MM.1S (cell line): Measurements from ENCODE around the gene SCRN2.

Experiments used
- DNase-seq: peaks from one replicate; pipeline ENCODE4 v3.0.0-alpha.2; 2015
- H2AFZ ChIP-seq: fragments of 300-600 bp; sonication (generic); 2 replicates; pipeline ENCODE4 v1.6.0; 2016; ENCODE audit warnings: antibody characterized with exemption, low read length
- H3F3A ChIP-seq: fragments of 300-600 bp; sonication (generic); 2 replicates; pipeline ENCODE4 v1.6.1; 2016; ENCODE audit warnings: mild to moderate bottlenecking, antibody characterized with exemption, low read length, moderate library complexity, mixed read lengths; ENCODE audit not compliant: insufficient read depth
- H3K27ac ChIP-seq: fragments of 300-600 bp; sonication (generic); 2 replicates; pipeline ENCODE4 v1.5.1; 2016; ENCODE audit warnings: mild to moderate bottlenecking, low read length
- H3K27me3 ChIP-seq: fragments of 300-600 bp; sonication (generic); replicated peaks from 2 replicates; pipeline ENCODE4 v1.6.0; 2016; ENCODE audit warnings: low read length; ENCODE audit not compliant: insufficient read depth
- H3K36me3 ChIP-seq: fragments of 300-600 bp; sonication (generic); replicated peaks from 2 replicates; pipeline ENCODE4 v1.6.1; 2016; ENCODE audit warnings: mild to moderate bottlenecking, low read length, mixed read lengths; ENCODE audit not compliant: insufficient read depth
- H3K4me1 ChIP-seq: fragments of 300-600 bp; sonication (generic); 2 replicates; pipeline ENCODE4 v1.6.1; 2016; ENCODE audit warnings: low read length, mixed read lengths
- H3K4me2 ChIP-seq: fragments of 300-600 bp; sonication (generic); 2 replicates; pipeline ENCODE4 v1.6.0; 2016; ENCODE audit warnings: low read depth, low read length
- H3K4me3 ChIP-seq: fragments of 300-600 bp; sonication (generic); 2 replicates; pipeline ENCODE4 v1.5.1; 2016; ENCODE audit warnings: low read length, mixed read lengths
- H3K79me2 ChIP-seq: fragments of 300-600 bp; sonication (generic); 2 replicates; pipeline ENCODE4 v1.6.1; 2016; ENCODE audit warnings: mixed run types, low read length, mixed read lengths
- H3K9ac ChIP-seq: fragments of 300-600 bp; sonication (generic); 2 replicates; pipeline ENCODE4 v1.6.1; 2016; ENCODE audit warnings: low read length, mixed read lengths
- H3K9me2 ChIP-seq: fragments of 300-600 bp; sonication (generic); replicated peaks from 2 replicates; pipeline ENCODE4 v1.6.1; 2016; ENCODE audit warnings: mild to moderate bottlenecking, low read length, mixed read lengths; ENCODE audit not compliant: insufficient read depth
- H3K9me3 ChIP-seq: fragments of 300-600 bp; sonication (generic); replicated peaks from 2 replicates; pipeline ENCODE4 v1.6.1; 2016; ENCODE audit warnings: mild to moderate bottlenecking, low read length, mixed read lengths; ENCODE audit not compliant: insufficient read depth
- H4K20me1 ChIP-seq: fragments of 300-600 bp; sonication (generic); 2 replicates; pipeline ENCODE4 v1.6.1; 2016; ENCODE audit warnings: mild to moderate bottlenecking, low read length, moderate library complexity, mixed read lengths; ENCODE audit not compliant: insufficient read depth
- EZH2 ChIP-seq: fragments of 300-600 bp; sonication (generic); optimal IDR thresholded peaks from 2 replicates; pipeline ENCODE3; 2017; ENCODE audit warnings: low read depth, mild to moderate bottlenecking, antibody characterized with exemption, low read length, mixed read lengths
- EZH2phosphoT487 ChIP-seq: fragments of 300-600 bp; sonication (generic); IDR thresholded peaks from 2 replicates; pipeline ENCODE4 v1.6.1; 2018; ENCODE audit warnings: antibody characterized with exemption, low read length
- TF ChIP-seq, protein P1 (sequence below): fragments of 300-600 bp; sonication (generic); IDR thresholded peaks from 2 replicates; pipeline ENCODE4 v1.5.1; 2016; ENCODE audit warnings: antibody characterized with exemption, low read length, mixed read lengths

SCRN2 gene

DNA sequence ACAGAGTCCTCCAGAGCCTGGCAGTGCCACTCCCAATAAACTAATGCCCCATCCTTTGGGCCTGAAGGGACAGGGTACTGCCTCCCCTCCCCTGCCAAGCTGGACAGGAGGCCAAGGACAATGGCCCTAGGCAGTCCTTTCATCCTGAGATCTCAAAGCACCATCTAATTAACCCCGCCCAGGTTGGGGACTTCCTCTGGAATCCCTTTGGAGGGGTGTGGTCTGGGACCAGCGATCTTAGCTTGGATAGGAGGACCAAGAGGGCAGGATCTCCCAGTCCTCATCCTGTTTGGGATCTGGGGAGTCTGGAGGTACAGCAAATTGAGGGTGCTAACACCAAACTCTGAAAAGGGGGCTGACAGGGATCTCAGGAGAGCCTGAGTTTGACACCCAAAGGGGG lies 28.0 kb upstream of the SCRN2 start:
- Histone ChIP-seq H3K9ac (no peak overlapping the region), H3K9me3 (no peaks in the 10 kb centered on the region), H2AFZ (no peak overlapping the region), H3K27ac (no peak overlapping the region), H3F3A (peaks cover 5% of the 10 kb centered on the region; the same call in 1 of the 2 replicates), H3K27me3 (peaks cover 89% of the 10 kb centered on the region), H4K20me1 (no peaks in the 10 kb centered on the region), H3K4me3 (no peak overlapping the region), H3K4me1 (peaks cover 12% of the 10 kb centered on the region), H3K9me2 (no peaks in the 10 kb centered on the region), H3K36me3 (no peaks in the 10 kb centered on the region), H3K79me2 (no peaks in the 10 kb centered on the region), H3K4me2 (no peak overlapping the region)
- no peak for TF ChIP-seq EZH2phosphoT487
- no peak for TF ChIP-seq EZH2
- TF ChIP-seq, protein P1, sequence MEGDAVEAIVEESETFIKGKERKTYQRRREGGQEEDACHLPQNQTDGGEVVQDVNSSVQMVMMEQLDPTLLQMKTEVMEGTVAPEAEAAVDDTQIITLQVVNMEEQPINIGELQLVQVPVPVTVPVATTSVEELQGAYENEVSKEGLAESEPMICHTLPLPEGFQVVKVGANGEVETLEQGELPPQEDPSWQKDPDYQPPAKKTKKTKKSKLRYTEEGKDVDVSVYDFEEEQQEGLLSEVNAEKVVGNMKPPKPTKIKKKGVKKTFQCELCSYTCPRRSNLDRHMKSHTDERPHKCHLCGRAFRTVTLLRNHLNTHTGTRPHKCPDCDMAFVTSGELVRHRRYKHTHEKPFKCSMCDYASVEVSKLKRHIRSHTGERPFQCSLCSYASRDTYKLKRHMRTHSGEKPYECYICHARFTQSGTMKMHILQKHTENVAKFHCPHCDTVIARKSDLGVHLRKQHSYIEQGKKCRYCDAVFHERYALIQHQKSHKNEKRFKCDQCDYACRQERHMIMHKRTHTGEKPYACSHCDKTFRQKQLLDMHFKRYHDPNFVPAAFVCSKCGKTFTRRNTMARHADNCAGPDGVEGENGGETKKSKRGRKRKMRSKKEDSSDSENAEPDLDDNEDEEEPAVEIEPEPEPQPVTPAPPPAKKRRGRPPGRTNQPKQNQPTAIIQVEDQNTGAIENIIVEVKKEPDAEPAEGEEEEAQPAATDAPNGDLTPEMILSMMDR: no peak
- DNase-seq: no peak

DNA sequence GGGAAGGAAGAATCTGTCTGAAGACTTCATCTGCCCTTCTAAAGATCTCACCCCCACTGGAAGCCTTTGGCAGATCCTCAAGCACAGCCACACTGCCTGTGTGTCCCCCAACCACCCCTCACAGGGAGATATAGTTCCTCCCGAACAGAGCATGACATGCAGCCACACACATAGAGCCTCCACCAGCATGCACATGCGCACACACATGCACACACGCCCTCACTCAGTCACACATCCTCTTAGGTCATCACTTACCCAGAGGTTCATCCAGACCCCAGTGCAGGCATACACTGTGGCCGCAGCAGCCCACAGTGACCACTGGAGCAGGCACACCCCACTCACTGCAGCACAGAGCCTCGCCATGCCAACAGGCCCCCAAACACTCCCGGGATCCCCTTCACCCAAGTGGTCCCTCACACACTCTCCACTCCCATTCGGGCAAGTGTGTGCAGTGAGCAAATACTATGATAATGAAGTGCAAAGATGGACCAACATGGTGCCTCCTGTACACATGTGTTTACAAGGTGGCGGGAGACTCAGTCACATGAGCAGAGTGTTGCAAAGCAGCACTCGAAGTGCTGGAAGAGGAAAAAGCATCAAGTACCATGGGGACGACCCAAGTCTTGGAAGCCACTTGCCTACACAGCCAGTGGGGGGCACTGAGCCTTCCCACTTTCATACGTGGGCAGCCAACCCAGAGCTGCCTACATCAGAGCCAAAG lies 26.9 kb upstream of the SCRN2 start:
- H3K9me3 ChIP-seq: no peaks in the 10 kb centered on the region
- H3K4me2 ChIP-seq: no peak overlapping the region
- no peak for DNase-seq
- H3K27ac ChIP-seq: no peak overlapping the region
- H3K27me3 ChIP-seq: peaks cover 81% of the 10 kb centered on the region
- TF ChIP-seq EZH2phosphoT487: no peak
- TF ChIP-seq, protein P1: no peak
- TF ChIP-seq EZH2: no peak
- H3K9me2 ChIP-seq: no peaks in the 10 kb centered on the region
- H2AFZ ChIP-seq: no peak overlapping the region
- no peaks in the 10 kb centered on the region for H4K20me1 ChIP-seq
- no peaks in the 10 kb centered on the region for H3K36me3 ChIP-seq
- H3K79me2 ChIP-seq: no peaks in the 10 kb centered on the region
- peaks cover 5% of the 10 kb centered on the region; the same call in 1 of the 2 replicates for H3F3A ChIP-seq
- no peak overlapping the region for H3K9ac ChIP-seq
- no peak overlapping the region for H3K4me3 ChIP-seq
- peaks cover 12% of the 10 kb centered on the region for H3K4me1 ChIP-seq

DNA sequence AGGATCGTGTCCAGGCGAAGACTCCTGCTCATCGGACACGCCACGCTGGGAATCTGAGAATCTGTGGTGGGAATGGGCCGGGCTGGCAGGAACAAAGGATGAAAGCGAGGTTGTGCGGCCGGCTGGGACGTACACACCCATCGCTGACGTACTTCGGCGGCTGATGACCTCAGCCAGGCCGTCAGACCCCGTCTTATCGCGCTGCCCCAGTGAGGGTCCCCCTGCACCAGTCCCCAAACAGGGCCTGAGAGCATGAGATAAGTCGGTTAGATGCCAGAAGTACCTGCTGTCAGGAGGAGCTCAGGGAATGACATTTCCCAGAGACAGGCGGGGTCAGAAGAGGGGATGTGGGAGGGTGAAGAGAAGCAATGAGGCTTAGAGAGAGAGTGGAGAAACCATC lies 25.9 kb upstream of the SCRN2 start:
- Histone ChIP-seq H3K4me1 (peaks cover 12% of the 10 kb centered on the region), H3K4me2 (no peak overlapping the region), H3K4me3 (no peak overlapping the region), H3F3A (peaks cover 5% of the 10 kb centered on the region; the same call in 1 of the 2 replicates), H4K20me1 (no peaks in the 10 kb centered on the region), H3K27ac (no peak overlapping the region), H2AFZ (no peak overlapping the region), H3K9me3 (no peaks in the 10 kb centered on the region), H3K9me2 (no peaks in the 10 kb centered on the region), H3K36me3 (no peaks in the 10 kb centered on the region), H3K27me3 (peaks cover 77% of the 10 kb centered on the region), H3K79me2 (no peaks in the 10 kb centered on the region), H3K9ac (no peak overlapping the region)
- DNase-seq: no peak
- TF ChIP-seq, protein P1: no peak
- TF ChIP-seq EZH2 (no peak), EZH2phosphoT487 (no peak)
